Fibroblast of villous mesenchyme (primary cell): Measurements from ENCODE around the gene ADCY6. TPM values are rescaled to one million over a fixed set of nuclear protein-coding genes. Genes with fewer than 3 reads are reported as not detected.

Experiments used
- DNase-seq: peaks from one replicate; pipeline ENCODE4 v3.0.0-alpha.2; 2010; ENCODE audit warnings: low read depth
- H3K4me3 ChIP-seq: 2 replicates; pipeline ENCODE4 v1.5.1; 2011; ENCODE audit warnings: low read depth, mild to moderate bottlenecking, low read length
- total RNA-seq: library from RNA; depleted of rRNA; stranded (reverse); fragments of >200 nt; gene quantifications from 2 replicates; pipeline ENCODE4 v1.2.3, GENCODE V29; 2012
- TF ChIP-seq, protein P1 (sequence below): IDR thresholded peaks from 2 replicates; pipeline ENCODE4 v1.5.1; 2012; ENCODE audit warnings: low read depth, mild to moderate bottlenecking, low read length; ENCODE audit not compliant: insufficient read depth

ADCY6 gene
- total RNA-seq, 1 donor: 47.1 TPM

- no peak overlapping the region for H3K4me3 ChIP-seq
- TF ChIP-seq, protein P1, sequence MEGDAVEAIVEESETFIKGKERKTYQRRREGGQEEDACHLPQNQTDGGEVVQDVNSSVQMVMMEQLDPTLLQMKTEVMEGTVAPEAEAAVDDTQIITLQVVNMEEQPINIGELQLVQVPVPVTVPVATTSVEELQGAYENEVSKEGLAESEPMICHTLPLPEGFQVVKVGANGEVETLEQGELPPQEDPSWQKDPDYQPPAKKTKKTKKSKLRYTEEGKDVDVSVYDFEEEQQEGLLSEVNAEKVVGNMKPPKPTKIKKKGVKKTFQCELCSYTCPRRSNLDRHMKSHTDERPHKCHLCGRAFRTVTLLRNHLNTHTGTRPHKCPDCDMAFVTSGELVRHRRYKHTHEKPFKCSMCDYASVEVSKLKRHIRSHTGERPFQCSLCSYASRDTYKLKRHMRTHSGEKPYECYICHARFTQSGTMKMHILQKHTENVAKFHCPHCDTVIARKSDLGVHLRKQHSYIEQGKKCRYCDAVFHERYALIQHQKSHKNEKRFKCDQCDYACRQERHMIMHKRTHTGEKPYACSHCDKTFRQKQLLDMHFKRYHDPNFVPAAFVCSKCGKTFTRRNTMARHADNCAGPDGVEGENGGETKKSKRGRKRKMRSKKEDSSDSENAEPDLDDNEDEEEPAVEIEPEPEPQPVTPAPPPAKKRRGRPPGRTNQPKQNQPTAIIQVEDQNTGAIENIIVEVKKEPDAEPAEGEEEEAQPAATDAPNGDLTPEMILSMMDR: no peak
- DNase-seq: no peak
Observed at GRCh38 chr12:48822711-48823110, 33.8 kb upstream of the ADCY6 start.

GRCh38 chr12:48822139-48822538, 33.2 kb upstream of the ADCY6 start:
- TF ChIP-seq, protein P1: no peak
- DNase-seq: no peak
- H3K4me3 ChIP-seq: no peak overlapping the region

DNA sequence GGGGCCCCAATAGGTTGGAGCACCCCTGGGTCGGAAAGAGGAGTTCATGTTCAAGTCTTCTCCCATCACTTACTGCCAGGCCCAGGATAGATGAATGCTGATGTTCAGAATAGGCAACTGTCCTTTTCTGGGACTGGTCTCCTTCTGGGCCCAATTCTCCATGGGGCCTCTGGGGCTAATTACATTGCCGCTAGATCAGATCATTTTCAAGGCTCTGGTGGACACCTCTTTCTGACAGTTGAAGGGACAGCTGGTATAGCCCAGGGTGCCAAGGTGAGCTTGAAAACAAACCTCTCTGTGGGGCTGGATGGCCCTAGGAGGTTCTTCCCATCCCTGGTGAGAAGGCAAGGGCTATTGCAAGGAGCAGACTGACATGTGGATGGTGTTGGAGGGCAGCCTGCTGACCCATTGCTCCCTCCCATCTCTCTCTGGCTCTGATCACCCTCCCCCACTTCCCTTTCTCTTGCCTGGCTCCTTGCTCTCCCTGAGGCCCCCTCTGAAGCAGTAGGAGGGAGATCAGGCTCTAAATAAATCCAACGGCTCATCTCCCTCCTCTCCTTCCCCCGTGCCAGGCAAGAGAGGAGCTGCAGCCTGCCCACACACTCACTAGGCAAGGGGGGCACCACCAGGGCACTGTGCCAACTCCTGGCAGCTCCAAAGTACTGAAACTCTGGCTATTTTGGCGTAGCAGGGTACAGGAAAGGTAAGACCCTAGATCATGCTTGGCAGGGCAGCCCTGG, 31.3 kb upstream of the ADCY6 start:
- DNase-seq: no peak
- TF ChIP-seq, protein P1: no peak
- H3K4me3 ChIP-seq: no peak overlapping the region

DNA sequence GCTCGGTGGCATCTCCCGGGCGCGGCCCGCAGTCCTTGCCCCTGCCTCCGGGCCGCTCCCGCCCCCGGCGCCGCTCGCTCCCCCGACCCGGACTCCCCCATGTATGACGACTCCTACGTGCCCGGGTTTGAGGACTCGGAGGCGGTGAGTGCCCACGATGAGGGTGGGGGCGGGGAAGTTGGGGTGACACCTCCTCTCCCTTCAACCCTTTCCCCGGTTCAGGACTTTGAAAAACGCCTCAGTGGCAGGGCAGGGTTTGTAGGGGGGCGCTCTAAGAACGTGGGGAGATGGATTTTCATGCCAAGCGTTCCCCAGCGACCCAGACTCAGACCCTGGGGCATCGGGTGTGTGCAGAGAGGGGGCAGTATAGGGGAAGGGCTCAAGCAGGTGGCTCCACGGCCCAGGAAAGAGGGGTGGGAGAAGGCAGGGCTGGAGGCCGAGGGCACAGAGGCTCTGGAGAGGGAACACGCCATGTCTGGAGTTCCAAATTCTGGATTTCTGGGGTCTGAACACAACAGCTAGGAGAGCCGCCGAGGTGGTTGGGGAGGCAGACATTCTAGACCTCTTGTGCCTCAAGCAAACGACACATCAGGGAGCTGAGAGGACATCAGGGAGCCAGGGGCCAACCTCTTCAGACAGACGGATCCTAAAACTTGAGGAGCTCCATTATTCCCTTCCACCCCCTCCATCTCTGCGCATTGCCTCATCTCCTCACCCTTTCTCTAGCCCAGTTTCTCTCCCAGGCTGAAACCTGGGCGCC, 30.1 kb upstream of the ADCY6 start:
- peak; percentile 23 for DNase-seq
- H3K4me3 ChIP-seq: peak overlapping the region; percentile 80
- TF ChIP-seq, protein P1: peak; percentile 43

DNA sequence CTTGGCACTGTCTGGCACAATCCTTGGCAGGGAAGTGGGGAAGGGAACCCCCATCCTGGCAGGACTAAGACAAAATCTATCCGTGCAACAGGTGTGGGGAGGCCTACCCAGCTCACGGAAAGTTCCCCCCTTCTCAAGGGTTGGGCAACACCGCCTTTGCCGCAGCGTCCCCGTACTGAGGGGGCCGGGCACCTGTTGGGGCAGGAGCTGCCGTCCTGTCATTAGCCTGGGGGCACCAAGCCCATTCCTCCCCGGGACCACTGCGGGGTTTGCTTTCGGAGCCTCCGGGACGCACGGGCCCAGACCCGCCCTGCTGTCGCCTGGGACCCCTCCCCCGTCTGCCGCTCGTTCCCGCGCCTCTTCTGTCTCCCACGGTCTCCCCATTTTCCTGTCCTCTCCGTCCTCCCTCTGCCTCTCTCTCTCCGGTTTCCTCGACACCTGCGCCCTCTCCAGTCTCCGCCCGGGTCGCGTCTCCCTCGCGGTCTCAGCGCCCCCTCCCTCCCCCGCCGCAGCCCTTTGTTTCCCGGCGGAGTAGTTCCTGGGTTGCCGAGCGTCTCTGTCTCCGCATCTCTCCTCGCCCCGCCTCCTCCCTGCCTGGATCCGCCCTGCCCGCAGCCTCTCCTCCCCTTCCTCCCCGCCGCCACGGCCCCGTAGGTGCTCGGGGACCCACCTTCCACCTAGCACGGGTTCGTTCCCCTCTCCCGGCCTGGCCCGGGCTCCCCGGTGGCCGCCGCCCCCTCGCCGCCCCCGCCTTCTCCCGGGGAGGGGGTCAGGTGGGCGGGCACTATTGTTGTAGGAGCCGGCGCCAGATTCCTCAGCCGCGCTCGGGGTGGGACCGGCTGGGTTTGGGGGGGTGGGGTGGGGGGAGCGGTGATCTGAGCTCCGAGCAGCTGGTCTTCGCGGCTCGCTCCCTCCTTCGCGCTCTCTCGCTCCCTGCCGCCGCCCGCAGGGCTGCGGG, 29.3 kb upstream of the ADCY6 start, which contains the start of gene CACNB3:
TSS of gene CACNB3 (plus strand) at position 624 of the 958 bp plus-strand sequence. CDS start 434 bp downstream, outside the sequence.
- DNase-seq: peak; percentile 39
- TF ChIP-seq, protein P1: no peak
- peak within 1 kb of the TSS; percentile 80 for H3K4me3 ChIP-seq

DNA sequence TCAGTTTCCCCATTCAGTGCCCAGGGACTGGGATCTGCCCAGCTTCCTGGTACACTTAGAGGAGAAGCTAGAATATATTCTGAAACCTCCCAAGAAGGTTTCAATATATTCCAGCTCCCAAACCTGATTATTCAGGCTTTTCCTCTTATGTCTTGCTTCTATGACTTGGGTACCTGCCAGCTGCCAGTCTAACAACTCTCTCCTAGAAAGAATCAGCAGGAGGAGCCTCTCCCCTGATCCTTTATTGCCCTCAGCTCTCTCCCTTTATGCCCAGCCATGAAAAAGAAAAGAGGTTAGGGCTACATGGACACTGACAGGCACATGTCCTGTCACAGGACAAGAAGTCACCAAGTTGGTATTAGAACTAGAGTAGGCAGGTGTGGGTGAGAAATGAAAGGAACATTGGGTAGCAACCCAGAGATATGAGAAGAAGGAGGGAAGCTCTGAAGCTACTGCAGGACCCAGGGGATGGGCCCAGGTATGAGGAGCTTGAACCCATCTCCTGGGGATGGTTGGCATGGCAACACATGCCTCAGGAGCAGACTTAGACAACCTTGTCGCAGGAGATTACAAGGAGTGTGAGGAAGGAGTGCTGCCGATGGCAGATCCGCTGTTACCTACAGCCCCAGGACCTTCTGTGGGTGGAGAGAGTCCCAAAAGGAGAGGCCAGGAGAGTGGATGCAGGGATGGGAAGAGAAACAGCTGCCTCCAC, 27.4 kb upstream of the ADCY6 start:
- peak overlapping the region; percentile 81 for H3K4me3 ChIP-seq

More for the DNA sequence above, 27.4 kb upstream of the ADCY6 start:
- TF ChIP-seq, protein P1: no peak
- no peak for DNase-seq
